Erythroblast (primary cell): ENCODE measurements around the gene TM7SF3.

Experiments
- DNase-seq, 2 experiments: peaks; one replicate each; lab custom pipeline; 2025; lab: John Stamatoyannopoulos, UW
- GATA1 ChIP-seq: IDR thresholded peaks from 2 replicates; pipeline ENCODE4 v1.6.1; 2011; ENCODE audit warnings: low read depth, mild to moderate bottlenecking, control low read depth, low read length, moderate library complexity
- POLR2A ChIP-seq: IDR thresholded peaks from 2 replicates; pipeline ENCODE4 v1.6.1; 2011; ENCODE audit warnings: mild to moderate bottlenecking, low read length

The TM7SF3 gene

DNA sequence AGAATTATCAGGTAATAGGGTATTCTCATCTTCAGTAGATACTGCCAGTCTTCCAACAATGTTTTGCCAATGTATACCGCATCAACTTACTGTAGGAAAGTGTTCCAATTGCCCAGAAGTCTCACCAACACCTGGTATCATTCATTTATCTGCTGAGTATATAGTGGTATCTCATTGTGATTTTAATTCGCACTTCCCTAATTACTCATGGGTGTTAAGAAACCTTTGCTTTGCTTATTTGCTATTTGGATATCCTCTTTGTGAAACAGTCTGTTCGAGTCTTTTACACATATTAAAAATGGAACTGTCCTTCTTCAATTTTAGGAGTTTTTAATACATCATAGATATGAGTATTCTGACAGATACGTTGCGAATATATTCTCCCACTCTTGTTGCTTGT lies 6.1 kb downstream of the TM7SF3 start:
- DNase-seq = no peak
- TF ChIP-seq GATA1 (no peak), POLR2A (no peak)

- DNase-seq = no peak
- no peak for TF ChIP-seq POLR2A
- TF ChIP-seq GATA1 = no peak
Measured at GRCh38 chr12:27006797-27007467, 7.3 kb downstream of the TM7SF3 start.

DNA sequence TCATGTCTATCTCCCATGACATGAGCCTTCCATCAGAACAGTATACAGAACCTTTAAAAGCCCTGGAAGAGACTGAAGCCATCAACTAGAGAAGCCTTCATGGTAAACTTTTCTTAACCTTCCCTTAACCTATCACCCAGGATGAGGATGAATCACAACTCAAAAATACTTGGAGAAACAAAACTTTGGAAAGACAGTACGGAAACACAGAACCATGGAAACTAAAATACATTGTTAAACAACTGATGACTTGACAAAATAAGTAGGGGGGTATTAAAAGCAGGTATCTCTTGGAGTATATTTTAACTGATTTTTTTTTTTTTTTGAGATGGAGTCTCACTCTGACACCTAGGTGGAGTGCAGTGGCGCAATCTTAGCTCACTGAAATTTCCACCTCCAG lies 8.7 kb downstream of the TM7SF3 start:
- TF ChIP-seq POLR2A = no peak
- TF ChIP-seq GATA1 = no peak
- DNase-seq = no peak

DNA sequence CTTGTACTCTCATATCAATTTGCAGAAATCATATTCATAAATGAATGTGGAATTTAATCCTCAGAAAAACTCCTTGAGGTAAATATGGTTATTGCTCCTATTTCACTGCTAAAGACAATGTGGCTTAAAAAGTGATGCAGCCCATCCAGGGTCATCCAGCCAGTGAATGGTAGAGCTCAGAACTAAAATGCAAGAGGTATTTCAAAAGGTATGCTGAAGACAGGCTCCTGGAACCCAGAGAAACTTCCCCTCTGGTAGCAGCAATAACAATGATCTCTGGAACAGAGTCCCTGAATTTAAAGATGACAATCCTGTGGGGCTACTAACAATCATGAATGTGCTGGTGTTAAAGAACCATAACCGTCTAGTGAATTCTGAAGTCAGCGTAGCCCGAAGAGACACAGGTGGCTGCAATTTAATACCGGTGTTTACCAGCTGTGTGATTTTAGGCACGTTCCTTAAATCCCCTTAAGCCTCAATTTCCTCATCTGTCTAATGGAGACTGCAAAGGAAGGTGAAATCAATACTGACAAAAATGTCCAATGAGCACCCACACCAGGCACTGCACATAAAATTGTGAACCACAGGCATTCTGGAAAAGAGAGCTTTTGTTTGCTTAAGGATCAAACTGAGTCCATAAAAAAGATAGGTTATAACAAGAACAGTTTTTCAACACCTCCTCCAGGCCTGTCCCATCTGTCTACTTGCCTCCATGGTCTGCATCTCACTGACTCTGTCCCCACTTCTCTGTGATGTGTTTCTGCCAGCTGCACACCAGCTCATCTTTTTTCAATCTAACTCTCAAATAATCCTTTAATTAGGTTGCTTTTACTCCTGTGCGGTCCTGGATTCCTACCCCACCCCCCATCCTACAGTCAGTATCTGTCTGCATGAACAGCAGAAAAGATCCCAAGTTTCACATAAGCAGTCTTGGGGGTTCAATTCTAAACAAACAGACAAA lies 10.5 kb downstream of the TM7SF3 start:
- TF ChIP-seq GATA1 = no peak
- TF ChIP-seq POLR2A = no peak
- DNase-seq = no peak

DNA sequence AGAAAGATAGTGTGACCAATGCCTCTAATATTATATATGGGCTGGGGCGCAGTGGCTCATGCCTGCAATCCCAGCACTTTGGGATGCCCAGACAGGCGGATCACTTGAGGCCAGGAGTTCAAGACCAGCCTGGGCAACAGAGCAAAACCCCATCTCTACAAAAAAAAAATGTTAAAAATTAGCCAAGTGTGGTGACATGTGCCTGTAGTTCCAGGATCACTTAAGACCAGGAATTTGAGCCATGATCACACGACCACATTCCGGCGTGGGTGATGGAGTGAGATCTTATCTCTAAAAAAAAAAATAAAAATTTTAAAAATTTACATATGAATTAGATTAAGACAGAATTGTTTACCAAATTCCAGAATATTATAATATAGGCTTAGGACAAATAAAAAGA lies 12.0 kb downstream of the TM7SF3 start:
- no peak for TF ChIP-seq POLR2A
- DNase-seq = no peak

GRCh38 chr12:27001663-27002062 lies 12.5 kb downstream of the TM7SF3 start:
- no peak for DNase-seq
- no peak for TF ChIP-seq POLR2A
- no peak for TF ChIP-seq GATA1

GRCh38 chr12:27000961-27001360 lies 13.2 kb downstream of the TM7SF3 start:
- no peak for TF ChIP-seq GATA1
- TF ChIP-seq POLR2A = no peak
- DNase-seq = no peak

GRCh38 chr12:26997003-26997402 lies 17.2 kb downstream of the TM7SF3 start:
- TF ChIP-seq GATA1 (no peak), POLR2A (no peak)
- no peak for DNase-seq

- TF ChIP-seq GATA1 (no peak), POLR2A (no peak)
- DNase-seq = no peak
Measured at GRCh38 chr12:26995706-26996105, 18.5 kb downstream of the TM7SF3 start.

GRCh38 chr12:26994109-26994508 lies 20.1 kb downstream of the TM7SF3 start:
- no peak for DNase-seq
- TF ChIP-seq GATA1 (no peak), POLR2A (no peak)

DNA sequence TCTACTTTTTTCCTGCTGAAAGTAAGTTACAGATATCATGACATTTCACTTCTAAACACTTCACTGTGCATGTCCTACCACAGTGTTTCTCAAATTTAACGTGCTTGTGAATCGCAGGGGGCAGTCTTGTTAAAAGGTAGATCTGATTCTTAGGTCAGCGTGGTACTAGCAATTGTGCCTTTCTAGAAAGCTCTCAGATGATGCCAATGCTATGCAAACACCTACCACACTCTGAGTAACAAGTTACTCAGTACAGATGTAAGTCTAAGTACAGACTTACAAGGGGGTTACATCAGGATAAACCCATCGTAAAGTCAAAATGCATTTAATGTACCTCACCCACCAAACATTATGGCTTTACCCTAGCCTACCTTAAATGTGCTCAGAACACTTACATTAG lies 22.4 kb downstream of the TM7SF3 start:
- TF ChIP-seq GATA1 (no peak), POLR2A (no peak)
- no peak for DNase-seq

GRCh38 chr12:26989873-26990272 lies 24.3 kb downstream of the TM7SF3 start:
- TF ChIP-seq POLR2A (no peak), GATA1 (no peak)

GRCh38 chr12:26988703-26989102 lies 25.5 kb downstream of the TM7SF3 start:
- TF ChIP-seq POLR2A = no peak
- TF ChIP-seq GATA1 = no peak

More at GRCh38 chr12:26989873-26990272, 24.3 kb downstream of the TM7SF3 start:
- DNase-seq = no peak

GRCh38 chr12:26987634-26988424 lies 26.4 kb downstream of the TM7SF3 start:
- DNase-seq = peak; percentile 6 to 57
- TF ChIP-seq POLR2A = no peak
- no peak for TF ChIP-seq GATA1

More at GRCh38 chr12:26988703-26989102, 25.5 kb downstream of the TM7SF3 start:
- no peak for DNase-seq

GRCh38 chr12:26982866-26983265 lies 31.3 kb downstream of the TM7SF3 start:
- TF ChIP-seq GATA1 = no peak
- TF ChIP-seq POLR2A = no peak

More at GRCh38 chr12:26982866-26983265, 31.3 kb downstream of the TM7SF3 start:
- DNase-seq = no peak
